Measurements from ENCODE around the gene NUP210L. TPM values are rescaled to one million over a fixed set of nuclear protein-coding genes. Genes with fewer than 3 reads are reported as not detected.
A peak's percentile ranks its signal among the peaks of the same experiment; 100 is the strongest.

Gene NUP210L
- total and polyA plus RNA-seq, 2 of the 13 experiments (the other 11 are each of a cell fraction or from before 2014, with no cell fraction given), result not detected

GRCh38 chr1:154181944-154182343 lies 27.1 kb upstream of the NUP210L start (continued):
- no peak for TF ChIP-seq AHDC1 (CRISPR knock-in tag; IDR thresholded peaks at IDR 0.05; ENCODE audit: borderline replicate concordance)
- TF ChIP-seq EED (CRISPR knock-in tag; IDR thresholded peaks at IDR 0.05), result no peak
- 0 out of 2 replicates have a peak, but pooled peaks have one; percentile 67 for TF ChIP-seq ZNF468 (CRISPR knock-in tag; IDR thresholded peaks at IDR 0.05)

- BruUV-seq (replicated peaks), result no TSS peak
- Histone ChIP-seq H3K9me3 (ENCODE audit: low read length) (no peaks in the 10 kb centered on the region), H3K79me2 (ENCODE audit: insufficient read depth, low read length) (peaks cover 75% of the 10 kb centered on the region), H3K27ac (ENCODE audit: extremely low read length, insufficient read depth, low read length) (peak overlapping the region; percentile 49), H3K9ac (ENCODE audit: insufficient read depth, low read depth, low read length) (peak overlapping the region; percentile 19; the same call in 1 of the 2 replicates), H3K36me3 (replicated peaks in 1 of 2; ENCODE audit: control insufficient read depth in 1 of 2, insufficient read depth in 2 of 2, low read length in 2 of 2) (peaks cover 10 to 16% of the 10 kb centered on the region in 2 experiments; a peak in 4 of 5 replicates), H3K4me3 (replicated peaks in 1 of 3; ENCODE audit: insufficient read depth in 1 of 3, low read depth in 2 of 3, low read length in 3 of 3) (peak overlapping the region in 2 of 3 experiments; percentile 31 to 46; a peak in 2 of 6 replicates), H3K4me2 (ENCODE audit: low read depth, low read length) (peak overlapping the region; percentile 78), H3K27me3 (ENCODE audit: control insufficient read depth in 1 of 2, insufficient read depth in 2 of 2, low read length in 2 of 2) (no peaks in the 10 kb centered on the region; a peak in 1 of 5 replicates), H4K20me1 (ENCODE audit: insufficient read depth, low read length) (peaks cover 47% of the 10 kb centered on the region), H2AFZ (ENCODE audit: low read length) (no peak overlapping the region), H3K4me1 (ENCODE audit: insufficient read depth, low read length) (peaks cover 51% of the 10 kb centered on the region)
- WGBS (ENCODE audit: low lambda C conversion rate), result 83% methylated on average over 3 of the region's 3 CpGs
- intact Hi-C loops (cut with micrococcal nuclease; ENCODE audit: unreplicated experiment), result no loop called here
- ATAC-seq (no peak), FAIRE-seq (no peak), DNase-seq (ENCODE audit: low spot score) (no peak)
- POLR2A ChIA-PET, result no interaction called here
- in situ Hi-C loops (cut with HindIII; ENCODE audit: extremely low pct_ligation_motif_present, low pct_unique_long_range_greater_than_20kb), result loop anchor here (5.0 kb wide), 2 partner anchors 92 to 157 kb away; partner anchors contain the start of gene HAX1
- CTCF ChIA-PET (ENCODE audit: low intra/inter-chr PET ratio, low total read pairs), result no interaction called here
- TF ChIP-seq SSRP1 (CRISPR knock-in tag; IDR thresholded peaks at IDR 0.05) (no peak), SMARCE1 (IDR thresholded peaks at IDR 0.05; ENCODE audit: borderline replicate concordance) (no peak), ASH2L (IDR thresholded peaks at IDR 0.05; ENCODE audit: insufficient read length, low read depth, low read length) (no peak), CAMTA2 (CRISPR knock-in tag; IDR thresholded peaks at IDR 0.05; ENCODE audit: borderline replicate concordance) (no peak), CBX5 (CRISPR knock-in tag; IDR thresholded peaks at IDR 0.05; ENCODE audit: borderline replicate concordance) (no peak), ZFP91 (CRISPR knock-in tag; IDR thresholded peaks at IDR 0.05; ENCODE audit: borderline replicate concordance) (no peak), RNF219 (CRISPR knock-in tag; IDR thresholded peaks at IDR 0.05) (no peak), POLR2A (IDR thresholded peaks at IDR 0.05; ENCODE audit: insufficient read depth in 1 of 2, low read depth in 2 of 2, low read length in 2 of 2) (no peak), ZMYM3 (CRISPR knock-in tag; IDR thresholded peaks at IDR 0.05) (no peak), TBX2 (CRISPR knock-in tag; IDR thresholded peaks at IDR 0.05; ENCODE audit: borderline replicate concordance) (no peak)
Observed at GRCh38 chr1:154179946-154180687, 25.2 kb upstream of the NUP210L start.

Measured in HepG2 (cell line).